H1 (cell line): ENCODE results near the gene DIDO1. TPM values are rescaled to one million over a fixed set of nuclear protein-coding genes. Genes with fewer than 3 reads are reported as not detected.

Source experiments
- CTCF ChIA-PET: fragments of 300-600 bp; sonication (Branson Sonifier 250); formaldehyde crosslinking; loops from one replicate; lab custom pipeline; 2021; ENCODE audit not compliant: partially characterized antibody; lab: Charles Lee
- POLR2A ChIA-PET: fragments of 300-600 bp; sonication (Branson Sonifier 250); formaldehyde crosslinking; loops from one replicate; lab custom pipeline; 2021; ENCODE audit warnings: inconsistent platforms; ENCODE audit not compliant: partially characterized antibody; lab: Charles Lee
- DNase-seq, 2 experiments: peaks; one replicate each; pipeline versions ENCODE4 v3.0.0 to v3.0.0-alpha.2; 2010 to 2022; ENCODE audit warnings: low spot score in 2 of 2, low read depth in 1 of 2, mixed read lengths in 1 of 2
- FAIRE-seq: peaks from 2 replicates; lab custom pipeline; 2011; peaks lifted over from hg19 to GRCh38; lab: Jason Lieb, UNC
- H2AFZ ChIP-seq: 2 replicates; pipeline ENCODE4 v1.8.1; 2012; ENCODE audit warnings: low read length, inconsistent platforms
- H2AK5ac ChIP-seq: 2 replicates; pipeline ENCODE4 v1.6.1; 2013; ENCODE audit warnings: low read depth, low read length
- H2BK120ac ChIP-seq: replicated peaks from 2 replicates; pipeline ENCODE3; 2013; ENCODE audit warnings: low read depth, low read length, inconsistent platforms
- H2BK12ac ChIP-seq: 2 replicates; pipeline ENCODE4 v1.6.1; 2013; ENCODE audit warnings: low read depth, low read length
- H2BK15ac ChIP-seq: 2 replicates; pipeline ENCODE4 v1.6.1; 2013; ENCODE audit warnings: low read length
- H2BK20ac ChIP-seq: 2 replicates; pipeline ENCODE4 v1.6.1; 2013; ENCODE audit warnings: low read length
- H2BK5ac ChIP-seq: 2 replicates; pipeline ENCODE4 v1.6.1; 2013; ENCODE audit warnings: low read depth, low read length
- H3K14ac ChIP-seq: 2 replicates; pipeline ENCODE4 v1.6.1; 2013; ENCODE audit warnings: inconsistent platforms; ENCODE audit not compliant: insufficient read length
- H3K18ac ChIP-seq: 2 replicates; pipeline ENCODE4 v1.6.1; 2013; ENCODE audit warnings: low read length; ENCODE audit errors: extremely low read depth
- H3K23ac ChIP-seq: 2 replicates; pipeline ENCODE4 v1.6.1; 2013; ENCODE audit warnings: inconsistent platforms; ENCODE audit not compliant: insufficient read length
- H3K23me2 ChIP-seq: 2 replicates; pipeline ENCODE4 v1.6.1; 2013; ENCODE audit warnings: low read depth, low read length
- H3K27ac ChIP-seq: 2 replicates; pipeline ENCODE4 v1.6.1; 2011; ENCODE audit warnings: low read depth, low read length, inconsistent platforms
- H3K27me3 ChIP-seq, 4 experiments: replicated peaks in 1 of 4; 1 replicate in 1 of 4; 2 replicates in 3 of 4; pipeline versions ENCODE4 v1.6.1 to v1.8.1; 2011 to 2013; ENCODE audit warnings: low read length in 3 of 4, mild to moderate bottlenecking in 3 of 4, inconsistent platforms in 2 of 4, mixed read lengths in 2 of 4, moderate library complexity in 1 of 4; ENCODE audit not compliant: control insufficient read depth in 3 of 4, insufficient read depth in 3 of 4; ENCODE audit errors: extremely low read depth in 1 of 4
- H3K36me3 ChIP-seq, 4 experiments: 2 replicates each; pipeline versions ENCODE4 v1.6.1 to v1.8.1; 2011 to 2013; ENCODE audit warnings: mild to moderate bottlenecking in 4 of 4, low read length in 3 of 4, moderate library complexity in 2 of 4, control low read depth in 1 of 4, inconsistent platforms in 1 of 4; ENCODE audit not compliant: insufficient read depth in 4 of 4, control insufficient read depth in 2 of 4
- H3K4ac ChIP-seq: replicated peaks from 2 replicates; pipeline ENCODE3; 2013; ENCODE audit warnings: low read length, low read depth, mixed read lengths, inconsistent platforms; ENCODE audit not compliant: insufficient read length
- H3K4me1 ChIP-seq, 4 experiments: replicated peaks in 1 of 4; 1 replicate in 1 of 4; 2 replicates in 3 of 4; pipeline versions ENCODE4 v1.6.1 to v1.8.1; 2011 to 2013; ENCODE audit warnings: low read length in 3 of 4, inconsistent platforms in 2 of 4, mixed read lengths in 1 of 4; ENCODE audit not compliant: insufficient read depth in 4 of 4, control insufficient read depth in 3 of 4
- H3K4me2 ChIP-seq, 2 experiments: 2 replicates each; pipeline versions ENCODE4 v1.6.1 to v1.8.1; 2011 to 2013; ENCODE audit warnings: low read depth in 2 of 2, low read length in 2 of 2, control low read depth in 1 of 2, inconsistent platforms in 1 of 2, mild to moderate bottlenecking in 1 of 2; ENCODE audit not compliant: insufficient read depth in 1 of 2
- H3K4me3 ChIP-seq, 4 experiments: fragments of 200-600, 300-600 bp in 1 of 4; sonication (generic), shearing (Covaris generic), sonication (Bioruptor Twin) in 1 of 4; 2 replicates each; pipeline versions ENCODE4 v1.5.1 to v1.8.1; 2011 to 2016; ENCODE audit warnings: low read length in 4 of 4, low read depth in 3 of 4, control low read depth in 2 of 4, inconsistent platforms in 2 of 4, mild to moderate bottlenecking in 2 of 4, mixed read lengths in 1 of 4, moderate library complexity in 1 of 4; ENCODE audit not compliant: insufficient read depth in 2 of 4; ENCODE audit errors: extremely low read depth in 1 of 4
- H3K56ac ChIP-seq: replicated peaks from 2 replicates; pipeline ENCODE3; 2013; ENCODE audit warnings: low read depth, mild to moderate bottlenecking, mixed read lengths, low read length, inconsistent platforms; ENCODE audit not compliant: insufficient read length
- H3K79me1 ChIP-seq: 2 replicates; pipeline ENCODE4 v1.6.1; 2013; ENCODE audit warnings: low read depth, low read length, control low read depth
- H3K79me2 ChIP-seq, 2 experiments: 2 replicates each; pipeline versions ENCODE4 v1.6.1 to v1.8.1; 2012 to 2013; ENCODE audit warnings: low read length in 2 of 2, mild to moderate bottlenecking in 2 of 2, inconsistent platforms in 1 of 2; ENCODE audit not compliant: insufficient read depth in 2 of 2, control insufficient read depth in 1 of 2
- H3K9ac ChIP-seq, 4 experiments: replicated peaks in 1 of 4; 1 replicate in 1 of 4; 2 replicates in 3 of 4; pipeline versions ENCODE4 v1.6.1 to v1.8.1; 2011 to 2013; ENCODE audit warnings: low read depth in 3 of 4, low read length in 3 of 4, control low read depth in 2 of 4, mild to moderate bottlenecking in 2 of 4, moderate library complexity in 2 of 4, inconsistent platforms in 1 of 4; ENCODE audit errors: extremely low read depth in 1 of 4
- H3K9me3 ChIP-seq, 2 experiments: 2 replicates each; pipeline versions ENCODE4 v1.6.1 to v1.8.1; 2012 to 2013; ENCODE audit warnings: mild to moderate bottlenecking in 2 of 2, moderate library complexity in 2 of 2, control low read depth in 1 of 2, inconsistent platforms in 1 of 2, low read depth in 1 of 2, low read length in 1 of 2, mixed read lengths in 1 of 2; ENCODE audit not compliant: insufficient read depth in 2 of 2
- H4K20me1 ChIP-seq, 2 experiments: replicated peaks in 1 of 2; 2 replicates each; pipeline versions ENCODE3 to v1.8.1; 2011 to 2013; ENCODE audit warnings: inconsistent platforms in 2 of 2, low read length in 2 of 2, mild to moderate bottlenecking in 1 of 2; ENCODE audit not compliant: insufficient read depth in 2 of 2, control insufficient read depth in 1 of 2
- H4K5ac ChIP-seq: 2 replicates; pipeline ENCODE4 v1.6.1; 2013; ENCODE audit warnings: low read length, low read depth, mixed read lengths, inconsistent platforms; ENCODE audit not compliant: insufficient read length
- H4K8ac ChIP-seq: 2 replicates; pipeline ENCODE4 v1.8.0; 2013; ENCODE audit warnings: mild to moderate bottlenecking, moderate library complexity, low read length, inconsistent platforms; ENCODE audit not compliant: insufficient read depth; ENCODE audit errors: extremely low read depth
- H4K91ac ChIP-seq: replicated peaks from 2 replicates; pipeline ENCODE3; 2013; ENCODE audit warnings: low read length, mixed read lengths, inconsistent platforms; ENCODE audit not compliant: insufficient read length
- KDM5A ChIP-seq: fragments of 200-600 bp; IDR thresholded peaks from 2 replicates; pipeline ENCODE4 v1.7.1; 2012; ENCODE audit warnings: mild to moderate bottlenecking, low read length, inconsistent platforms, mixed read lengths
- MAX ChIP-seq: IDR thresholded peaks from 2 replicates; pipeline ENCODE4 v1.6.1; 2012; ENCODE audit warnings: inconsistent platforms
- NANOG ChIP-seq: IDR thresholded peaks from 2 replicates; pipeline ENCODE4 v1.6.1; 2011; ENCODE audit warnings: low read length, low read depth, mild to moderate bottlenecking, inconsistent platforms; ENCODE audit not compliant: insufficient read depth, poor library complexity, severe bottlenecking
- RBBP5 ChIP-seq: IDR thresholded peaks from 2 replicates; pipeline ENCODE4 v1.7.1; 2012; ENCODE audit warnings: low read depth, mild to moderate bottlenecking, inconsistent platforms, low read length, moderate library complexity, borderline replicate concordance
- TAF7 ChIP-seq: optimal IDR thresholded peaks from 2 replicates; pipeline ENCODE3; 2011; ENCODE audit warnings: low read depth, mild to moderate bottlenecking, inconsistent platforms, low read length, moderate library complexity, borderline replicate concordance
- TEAD4 ChIP-seq: IDR thresholded peaks from 2 replicates; pipeline ENCODE4 v1.6.1; 2012; ENCODE audit warnings: low read depth, low read length, inconsistent platforms, mixed read lengths
- WGBS, 2 experiments: shearing (Covaris generic) in 1 of 2; methylation state at CpG; one replicate each; pipeline versions ENCODE4 v1.1.6 to v1.1.7; 2013 to 2015; ENCODE audit warnings: low lambda C conversion rate in 2 of 2, mixed read lengths in 2 of 2, inconsistent platforms in 1 of 2, low coverage in 1 of 2, missing lambda C conversion rate in 1 of 2; ENCODE audit not compliant: insufficient replicate concordance in 2 of 2, insufficient coverage in 1 of 2, insufficient read length in 1 of 2; ENCODE audit errors: extremely low coverage in 1 of 2, missing lambda C conversion rate in 1 of 2; 5-methylcytosine and 5-hydroxymethylcytosine counted together
- polyA plus RNA-seq, 7 experiments: library from polyadenylated mRNA; depleted of rRNA in 3 of 7; stranded (reverse) in 5 of 7; unstranded in 2 of 7; fragments of >200 nt in 5 of 7; fragments of 200-250 nt in 2 of 7; gene quantifications; 1 replicate in 5 of 7; 2 replicates in 1 of 7; 4 replicates in 1 of 7; pipeline versions ENCODE4 v1.2.1 to v1.2.3, GENCODE V29; 2011 to 2013; ENCODE audit warnings: missing spikeins in 2 of 7, mixed read lengths in 2 of 7
- total RNA-seq: library from RNA; stranded (reverse); fragmentation: NEBNext Ultra II Directional; extraction: Animal tissue kit (Norgen Biotek cat#: 25700); gene quantifications from 2 replicates; pipeline ENCODE4 v1.2.1, GENCODE V29; 2021

The DIDO1 gene
- total and polyA plus RNA-seq, 2 of the 8 experiments (the other 6 are each of a cell fraction or from before 2014, with no cell fraction given) = 53.6 to 82.8 TPM

GRCh38 chr20:62843656-62844055, 82.6 kb downstream of the DIDO1 start:
- no peak overlapping the region for H3K56ac ChIP-seq
- H3K23me2 ChIP-seq = no peaks in the 10 kb centered on the region
- H3K4ac ChIP-seq = no peak overlapping the region
- H3K4me2 ChIP-seq = no peak overlapping the region
- H2AK5ac ChIP-seq = no peak overlapping the region
- no peak overlapping the region for H3K23ac ChIP-seq
- H3K27ac ChIP-seq = no peak overlapping the region
- H4K20me1 ChIP-seq = peaks cover 2 to 4% of the 10 kb centered on the region in 2 experiments
- no peak for FAIRE-seq
- no peaks in the 10 kb centered on the region for H3K79me1 ChIP-seq
- no peak overlapping the region for H2BK20ac ChIP-seq
- DNase-seq = no peak
- H4K8ac ChIP-seq = no peak overlapping the region
- H2AFZ ChIP-seq = no peak overlapping the region
- no peak for TF ChIP-seq NANOG
- TF ChIP-seq RBBP5 = no peak
- TF ChIP-seq TAF7 = no peak
- TF ChIP-seq TEAD4 = no peak
- TF ChIP-seq MAX = no peak
- no peak for TF ChIP-seq KDM5A
- no peak overlapping the region for H4K5ac ChIP-seq
- no peaks in the 10 kb centered on the region for H3K27me3 ChIP-seq
- H3K14ac ChIP-seq = no peak overlapping the region
- H2BK120ac ChIP-seq = no peak overlapping the region
- H3K9me3 ChIP-seq = no peaks in the 10 kb centered on the region
- ChIA-PET CTCF (no interaction called here), POLR2A (interaction anchor here (2.2 to 4.0 kb wide), 3 partner anchors 7 to 27 kb away, joined by 10 to 17 read pairs (median 13); partner anchors contain the start of gene COL9A3)
- WGBS, 2 experiments = 90% methylated on average over 10 of the region's 10 CpGs; no CpG with 5 or more reads in 1 of the 2 experiments
- H2BK5ac ChIP-seq = no peak overlapping the region
- H4K91ac ChIP-seq = no peak overlapping the region
- H3K36me3 ChIP-seq = peaks cover 0 to 19% (median 3%) of the 10 kb centered on the region in 4 experiments; a peak in 3 of 8 replicates
- peaks cover 0 to 3% (median 0%) of the 10 kb centered on the region in 4 experiments; a peak in 3 of 7 replicates for H3K4me1 ChIP-seq
- H3K9ac ChIP-seq = no peak overlapping the region; a peak in 1 of 7 replicates
- H3K4me3 ChIP-seq = no peak overlapping the region
- H3K18ac ChIP-seq = no peak overlapping the region
- no peaks in the 10 kb centered on the region for H3K79me2 ChIP-seq
- no peak overlapping the region for H2BK15ac ChIP-seq
- H2BK12ac ChIP-seq = no peak overlapping the region
